RPMI7951 (cell line): ENCODE results near the gene SREBF2. TPM values are rescaled to one million over a fixed set of nuclear protein-coding genes. Genes with fewer than 3 reads are reported as not detected.
A peak's percentile ranks its signal among the peaks of the same experiment; 100 is the strongest.

Source experiments
- DNase-seq: peaks from one replicate; pipeline ENCODE4 v3.0.0-alpha.2; 2012; ENCODE audit warnings: low read depth
- total RNA-seq: library from RNA; depleted of rRNA; stranded (reverse); fragments of >200 nt; shearing (Covaris generic); gene quantifications from 2 replicates; pipeline ENCODE4 v1.2.3, GENCODE V29; 2014

Gene SREBF2
- total RNA-seq, 1 experiment from 2014 or later = 27.6 TPM

DNA sequence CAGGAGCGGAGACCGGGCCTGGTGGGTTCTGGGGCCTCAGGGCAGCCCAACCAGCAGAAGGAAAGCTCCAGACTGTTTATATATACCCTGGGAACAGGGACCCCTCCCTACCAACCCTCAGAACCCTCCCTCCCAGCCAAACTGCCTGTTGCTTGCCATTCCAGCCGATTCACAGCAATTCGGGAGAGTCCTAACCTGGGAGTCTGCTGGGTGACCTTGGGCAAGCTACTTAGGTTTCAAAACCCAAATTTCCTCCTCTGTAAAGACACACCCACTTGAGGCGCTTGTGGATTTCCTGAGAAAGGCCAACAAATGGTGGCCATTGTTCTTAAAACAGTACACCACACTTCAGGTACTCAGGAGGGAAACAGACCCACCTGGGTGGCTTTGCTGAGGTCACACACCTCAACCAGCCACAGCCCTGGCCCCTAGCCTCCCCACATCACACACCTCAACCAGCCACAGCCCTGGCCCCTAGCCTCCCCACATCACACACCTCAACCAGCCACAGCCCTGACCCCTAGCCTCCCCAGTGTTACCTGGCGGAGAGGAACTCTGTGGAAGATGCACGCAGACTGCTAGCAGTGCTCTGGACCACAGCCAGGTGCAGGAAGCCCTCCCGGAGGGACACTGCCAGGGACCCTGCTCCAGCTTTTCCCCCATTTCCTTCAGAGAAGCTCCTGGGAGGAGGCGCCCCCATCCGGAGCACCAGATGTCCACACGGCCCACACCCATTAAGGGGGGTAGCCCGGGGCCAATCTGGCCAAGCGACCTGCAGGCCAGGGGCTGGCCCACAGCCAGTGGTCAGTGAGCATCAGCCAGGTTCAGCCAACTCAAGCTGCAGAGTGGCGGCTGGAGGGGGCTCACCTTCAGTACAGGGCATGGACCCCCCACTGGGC lies 75.8 kb downstream of the SREBF2 start:
- no peak for DNase-seq

DNA sequence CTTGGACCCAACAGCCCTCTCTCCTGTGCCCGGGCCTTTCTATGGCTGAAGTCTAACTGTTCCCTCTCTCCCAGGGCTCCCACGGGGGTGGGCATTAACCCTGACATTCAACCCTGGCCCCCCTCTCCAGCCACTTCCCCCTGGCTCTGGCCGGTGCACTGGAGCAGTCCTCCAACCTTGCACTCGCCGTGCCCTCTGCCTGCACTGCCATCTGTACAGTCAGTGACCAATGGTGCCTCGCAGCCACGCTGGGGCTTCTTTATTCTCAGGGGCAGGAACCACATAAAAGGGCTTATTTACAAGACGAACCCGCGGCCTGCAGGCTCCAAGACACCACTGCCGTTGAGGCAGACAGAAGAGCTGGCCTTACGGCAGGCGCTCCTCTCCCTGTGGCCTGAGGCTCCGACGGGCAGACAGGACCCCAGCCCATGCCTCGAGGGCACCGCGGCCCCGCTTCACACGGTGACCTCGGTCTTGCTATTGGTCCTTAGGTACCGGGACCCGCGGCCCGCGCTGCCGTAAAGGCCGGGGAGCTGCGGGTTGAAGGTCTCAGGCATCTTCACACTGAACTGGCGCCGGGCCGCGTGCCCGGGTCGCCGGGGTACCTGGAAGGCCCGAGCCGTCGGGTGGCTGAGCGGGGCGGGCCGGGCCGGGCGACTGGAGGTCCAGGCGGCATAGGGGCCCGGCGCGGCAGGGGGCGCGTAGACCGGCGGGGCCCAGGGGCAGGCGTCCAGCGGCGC lies 76.6 kb downstream of the SREBF2 start:
- peak; percentile 20 for DNase-seq

DNA sequence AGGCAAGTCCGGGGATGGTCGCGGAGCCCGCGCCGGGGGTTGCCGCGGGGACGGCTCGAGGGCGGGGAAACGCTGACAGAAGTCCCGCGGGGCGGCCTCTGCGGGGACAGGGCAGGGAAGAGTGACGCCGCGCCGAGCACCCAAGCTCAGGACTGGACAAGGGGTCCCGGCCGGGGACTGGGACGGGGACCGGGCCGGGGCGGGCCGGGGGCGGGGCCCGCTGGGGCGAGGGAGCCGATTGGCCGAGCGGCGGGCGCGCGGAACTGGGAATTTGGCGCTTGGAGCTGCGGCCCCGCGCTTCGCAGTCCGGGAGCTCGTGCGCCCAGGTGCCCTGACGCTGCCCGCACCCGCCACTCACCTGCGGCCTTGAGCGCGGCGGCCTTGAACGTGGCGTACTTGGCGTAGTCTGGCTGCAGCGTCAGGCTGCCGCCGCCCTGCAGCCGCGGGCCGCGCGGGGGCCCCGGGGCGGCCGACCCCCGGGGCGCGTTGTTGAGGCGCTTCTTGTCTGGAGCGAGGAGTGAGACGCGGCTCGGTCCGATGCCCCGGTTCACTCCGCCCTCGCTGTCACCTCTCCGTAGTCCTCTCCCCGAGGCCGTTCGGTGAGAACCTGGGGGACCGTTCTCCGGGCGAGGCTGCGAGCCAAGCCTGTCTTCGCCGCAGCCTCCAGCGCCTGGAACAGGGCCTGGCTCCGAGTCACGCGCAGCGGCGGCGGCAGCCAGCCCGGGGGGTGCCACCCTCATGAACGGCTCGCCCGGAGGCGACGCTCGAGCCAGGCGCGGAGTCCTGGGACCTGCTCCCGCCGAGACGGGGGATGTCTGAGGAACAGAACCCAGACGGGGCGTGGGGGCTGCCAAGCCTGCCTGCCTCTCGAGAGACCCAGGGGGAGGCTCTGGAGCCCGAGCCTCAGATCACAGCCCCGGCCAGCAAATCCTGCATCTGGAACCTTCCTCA lies 77.4 kb downstream of the SREBF2 start:
- peak; percentile 26 for DNase-seq

DNA sequence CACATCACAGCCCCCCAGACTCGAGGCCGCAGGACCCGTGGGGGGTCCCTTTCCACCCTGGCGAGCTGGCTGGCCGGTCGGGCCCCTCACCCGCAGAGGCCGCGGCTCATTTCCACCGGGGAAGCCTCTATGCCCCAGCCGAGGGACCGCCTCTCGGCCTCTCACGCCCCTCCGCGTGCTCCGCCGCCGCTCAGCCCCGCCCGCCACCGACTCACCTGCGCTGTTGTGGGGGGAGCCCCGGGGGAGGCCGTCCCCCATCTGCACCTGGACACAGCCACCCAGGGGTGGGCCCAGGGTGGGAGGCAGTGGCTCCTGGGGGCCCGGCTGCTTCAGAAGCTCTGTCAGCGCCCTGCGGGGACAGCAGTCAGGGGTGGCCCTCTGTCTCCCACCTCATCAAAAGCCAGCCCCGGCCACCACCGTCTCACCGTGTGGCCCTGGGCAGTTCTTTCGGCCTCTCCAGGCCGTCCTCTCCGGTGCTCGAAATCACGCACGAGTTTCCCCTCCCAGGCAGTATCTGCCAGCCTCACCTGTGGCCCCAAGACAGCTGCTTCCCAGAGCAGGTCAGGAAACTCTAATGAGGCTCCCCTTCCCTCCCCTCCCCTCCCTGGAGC lies 78.2 kb downstream of the SREBF2 start:
- DNase-seq = no peak

DNA sequence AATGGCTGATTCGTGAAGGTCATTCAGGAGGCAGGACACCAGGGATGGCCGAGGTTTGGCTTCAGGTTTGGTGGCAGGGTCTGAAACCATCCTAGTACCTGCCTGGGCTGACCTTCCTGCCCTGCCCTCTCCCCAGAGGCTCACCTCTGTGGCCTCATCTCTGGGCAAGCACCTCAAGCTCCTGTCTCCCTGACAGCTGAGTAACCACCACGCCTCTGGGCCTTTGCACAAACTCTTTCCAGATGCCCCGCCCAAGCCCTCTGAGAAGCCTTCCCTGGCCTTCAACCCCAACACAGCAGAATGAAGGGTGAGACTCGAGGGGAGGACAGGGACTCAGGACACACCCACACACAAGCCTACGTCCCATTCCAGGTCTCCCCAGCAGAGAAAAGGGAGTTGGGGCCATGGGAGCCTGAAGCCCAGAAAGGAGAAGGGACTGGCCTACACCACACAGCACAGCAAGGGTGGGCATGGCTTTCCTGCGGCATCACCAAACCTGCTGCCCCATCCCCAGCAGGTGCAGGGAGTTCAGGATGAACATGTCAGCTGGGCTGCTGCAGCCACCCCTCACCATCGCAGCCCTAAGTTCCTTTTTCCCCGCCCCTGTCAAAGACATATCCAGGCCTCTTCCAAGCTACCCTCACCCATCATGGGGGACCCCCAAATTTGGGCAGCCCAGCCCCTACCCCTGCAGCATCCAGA lies 79.6 kb downstream of the SREBF2 start:
- DNase-seq = no peak

DNA sequence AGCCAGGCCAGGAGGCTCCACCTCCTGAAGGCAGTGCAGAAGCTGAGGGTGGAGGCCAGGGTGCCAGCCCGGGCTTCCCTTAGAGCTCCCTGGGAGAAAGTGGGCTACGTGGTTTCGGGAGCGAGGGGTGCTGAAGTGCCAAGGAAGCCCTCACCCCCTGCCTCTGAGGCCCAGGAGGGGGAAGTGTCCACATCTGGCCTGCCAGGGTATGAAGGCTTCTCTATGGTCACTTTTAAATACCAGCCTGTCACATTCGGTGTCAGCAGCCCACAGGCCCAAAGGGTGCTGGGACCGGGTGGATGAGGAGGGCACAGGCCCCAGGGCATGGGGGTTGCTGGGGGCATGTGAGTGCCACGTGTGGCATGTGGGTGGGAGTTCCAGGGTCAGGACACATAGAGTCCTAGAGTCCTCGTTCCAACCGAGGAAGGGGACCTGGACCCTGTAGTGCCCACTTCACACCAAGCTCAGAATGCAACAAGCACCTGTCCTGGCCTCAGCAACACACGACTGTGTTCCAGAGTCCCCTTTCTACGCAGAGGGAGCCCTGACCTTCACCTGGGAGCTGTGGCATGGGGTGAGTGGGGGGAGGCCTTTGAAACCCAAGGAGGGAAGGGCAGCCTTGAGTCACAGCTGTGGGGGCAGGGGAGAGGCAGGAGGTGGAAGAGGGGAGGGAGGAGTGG lies 80.3 kb downstream of the SREBF2 start:
- no peak for DNase-seq

DNA sequence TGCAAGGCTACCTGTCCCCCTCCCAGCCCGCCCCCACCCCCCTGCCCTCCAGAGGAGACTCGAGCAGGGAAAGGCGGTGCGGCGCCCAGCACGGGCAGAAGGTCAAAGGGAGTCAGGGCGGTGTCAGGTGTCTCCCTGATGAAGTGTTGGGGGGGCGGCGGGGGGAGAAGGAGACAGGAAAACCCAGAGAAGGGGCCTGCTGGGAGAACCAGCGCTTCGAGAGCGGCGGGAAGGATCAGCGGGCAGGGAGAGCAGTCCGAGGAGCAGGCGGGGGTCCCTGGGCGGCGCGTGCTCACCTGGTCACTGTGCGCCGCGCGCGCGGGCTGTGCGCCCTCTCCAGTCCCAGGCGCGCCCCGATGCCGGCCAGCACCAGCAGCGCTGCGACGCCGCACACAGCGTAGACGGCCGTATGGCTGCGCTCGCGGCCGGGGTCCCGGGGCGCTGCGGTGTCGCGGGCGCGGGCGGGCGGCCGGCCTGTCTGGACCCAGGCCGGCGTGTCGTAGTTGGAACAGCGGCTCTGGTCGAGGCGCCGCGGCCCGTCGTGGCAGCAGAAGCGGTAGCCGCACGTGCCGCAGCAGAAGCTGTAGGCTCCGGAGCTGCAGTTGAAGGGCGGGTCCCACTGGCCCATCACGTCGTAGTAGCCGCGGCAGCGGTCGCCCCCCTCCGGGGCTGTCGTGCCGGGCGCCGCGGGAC lies 81.1 kb downstream of the SREBF2 start:
- no peak for DNase-seq

DNA sequence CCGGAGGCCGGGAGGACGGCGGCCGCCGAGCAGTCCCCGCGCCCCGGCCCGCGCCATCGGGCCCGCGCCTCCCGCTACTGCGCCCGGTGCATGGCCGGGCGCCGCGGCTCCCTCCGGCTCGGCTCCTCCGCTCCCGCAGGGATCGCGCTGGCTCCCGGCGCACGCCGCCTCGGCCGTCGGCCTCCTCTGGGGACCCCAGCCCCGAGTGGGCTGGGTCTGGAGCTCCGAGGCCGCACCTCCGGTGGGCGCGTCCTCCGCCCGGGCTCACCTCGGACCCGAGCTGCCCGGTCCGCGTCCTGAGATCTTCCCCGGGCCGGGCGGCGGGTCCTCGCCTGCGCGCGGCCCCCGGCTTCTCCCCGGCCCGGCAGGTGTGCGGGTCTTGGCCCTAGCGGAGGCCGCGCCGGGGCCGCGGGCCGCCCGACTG lies 81.7 kb downstream of the SREBF2 start:
- no peak for DNase-seq

DNA sequence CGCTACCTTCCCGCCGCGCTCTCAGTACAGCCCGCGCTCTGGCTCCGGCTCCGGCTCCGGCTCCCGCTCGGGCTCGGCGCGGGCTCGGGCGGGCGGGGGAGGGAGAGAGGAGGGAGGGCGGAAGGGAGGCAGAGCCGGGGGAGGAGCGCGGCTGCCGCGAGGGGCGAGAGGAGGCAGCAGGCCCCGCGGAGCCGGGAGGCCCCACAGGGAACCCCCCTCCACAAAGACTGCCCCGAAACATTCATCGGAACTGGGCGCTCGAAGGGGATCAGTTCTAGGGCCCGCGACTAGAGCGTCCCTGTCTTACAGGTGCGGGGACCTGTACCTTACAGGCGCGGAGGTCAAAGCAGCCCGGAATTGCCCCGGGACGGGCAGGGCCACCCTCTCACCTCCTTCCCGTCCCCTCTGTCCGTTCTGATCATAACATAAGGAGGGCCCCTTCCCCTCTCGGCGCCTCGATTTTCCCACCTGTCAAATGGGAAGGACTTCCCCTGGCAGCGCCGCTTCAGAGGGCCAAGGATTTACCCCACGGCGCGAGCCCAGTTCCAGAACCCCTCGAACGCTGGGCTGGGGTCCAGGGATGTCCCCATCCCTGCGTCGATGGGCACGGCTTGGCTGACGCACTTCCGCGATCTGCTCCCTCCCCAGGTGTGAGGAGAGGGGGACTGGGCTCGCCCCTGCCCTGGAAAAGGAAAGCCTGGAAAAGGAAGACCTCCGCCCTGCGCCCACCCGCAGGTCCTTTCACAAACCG lies 82.3 kb downstream of the SREBF2 start, which contains the start of gene SHISA8:
TSS of gene SHISA8 (minus strand) at position 40 of the 751 bp plus-strand sequence. CDS start 407 bp downstream, outside the sequence.
- no peak for DNase-seq

DNA sequence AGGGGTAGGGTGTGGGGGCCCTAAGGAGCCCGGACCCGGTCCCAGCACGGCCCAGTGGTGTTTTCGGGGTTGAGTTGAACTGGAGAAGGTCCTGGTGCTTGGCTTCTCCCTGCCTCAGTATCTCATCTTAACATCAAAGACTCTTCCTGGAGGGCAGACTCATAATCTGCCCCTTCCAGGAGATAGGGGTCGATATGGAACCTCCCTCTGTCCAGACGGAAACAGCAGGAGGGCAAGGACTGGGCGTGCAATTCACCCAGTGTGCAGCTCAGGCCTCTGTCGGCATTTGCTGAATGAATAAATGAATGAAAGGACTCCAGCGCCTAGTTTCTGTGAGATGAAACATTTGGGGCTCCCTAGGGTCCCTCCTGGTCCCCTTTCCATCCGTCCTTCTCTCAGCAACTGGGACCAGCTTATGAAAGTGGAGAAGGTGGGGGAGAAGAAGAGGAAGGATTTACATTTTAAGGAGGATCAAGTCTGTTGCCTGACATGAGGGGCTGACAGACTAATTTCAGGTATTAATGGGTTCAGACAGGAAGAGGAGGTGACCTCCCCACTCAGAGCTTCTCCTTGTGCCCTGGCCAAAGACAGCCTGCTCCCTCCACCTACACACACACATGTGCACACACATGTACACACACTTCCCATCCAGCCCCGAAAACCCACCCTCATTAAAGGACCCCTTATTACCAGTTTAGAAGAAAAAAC lies 83.0 kb downstream of the SREBF2 start:
- DNase-seq = no peak

DNA sequence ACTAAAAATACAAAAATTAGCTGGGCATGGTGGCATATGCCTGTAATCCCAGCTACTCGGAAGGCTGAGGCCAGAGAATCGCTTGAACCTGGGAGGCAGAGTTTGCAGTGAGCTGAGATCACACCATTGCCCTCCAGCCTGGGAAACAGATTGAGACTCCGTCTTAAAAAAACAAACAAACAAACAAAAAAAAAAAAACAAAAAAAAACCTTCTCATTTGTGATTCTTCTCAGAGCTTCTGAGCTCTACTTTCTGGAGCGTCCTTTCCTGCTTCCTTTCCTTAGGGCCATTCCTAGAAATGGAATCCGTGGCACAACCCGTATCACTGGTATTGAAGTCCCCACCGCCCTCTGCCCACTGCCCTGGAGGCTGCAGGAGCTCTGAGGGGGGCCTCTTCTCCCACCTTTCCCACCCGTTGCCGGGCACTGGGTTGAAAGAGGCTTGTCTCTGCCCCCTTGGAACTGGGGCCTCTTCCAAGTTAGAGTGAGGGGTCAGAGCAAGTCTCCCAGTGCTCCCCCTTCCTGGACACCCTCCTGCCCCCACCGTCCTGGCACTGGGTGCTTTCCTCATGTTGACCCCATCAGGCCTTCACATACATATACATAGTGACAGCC lies 83.9 kb downstream of the SREBF2 start:
- no peak for DNase-seq

DNA sequence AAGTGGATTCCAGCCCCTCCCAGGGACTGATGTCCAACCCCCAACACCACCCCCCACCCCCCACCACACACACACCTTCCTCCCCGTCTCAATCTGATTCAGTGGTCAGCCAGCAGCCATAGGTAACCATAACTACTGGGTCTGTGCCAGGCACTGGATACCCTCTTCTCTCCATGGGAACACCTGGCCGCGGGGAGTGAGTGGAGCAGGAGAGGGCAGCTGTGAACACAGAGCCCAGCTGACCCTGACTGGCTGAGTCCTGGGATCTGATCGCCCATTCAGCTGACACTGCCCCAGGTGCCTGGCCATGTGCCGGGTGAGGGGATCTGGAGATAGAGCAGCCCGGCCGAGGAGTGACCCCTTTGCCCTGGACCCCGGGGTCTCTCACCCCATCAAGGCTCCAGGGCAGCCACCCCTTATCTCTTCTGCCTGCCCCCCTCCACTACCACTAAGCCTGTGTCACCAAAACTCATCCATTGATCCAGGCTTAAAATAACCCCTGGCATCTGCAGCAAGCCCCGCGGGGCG lies 84.5 kb downstream of the SREBF2 start:
- DNase-seq = no peak

DNA sequence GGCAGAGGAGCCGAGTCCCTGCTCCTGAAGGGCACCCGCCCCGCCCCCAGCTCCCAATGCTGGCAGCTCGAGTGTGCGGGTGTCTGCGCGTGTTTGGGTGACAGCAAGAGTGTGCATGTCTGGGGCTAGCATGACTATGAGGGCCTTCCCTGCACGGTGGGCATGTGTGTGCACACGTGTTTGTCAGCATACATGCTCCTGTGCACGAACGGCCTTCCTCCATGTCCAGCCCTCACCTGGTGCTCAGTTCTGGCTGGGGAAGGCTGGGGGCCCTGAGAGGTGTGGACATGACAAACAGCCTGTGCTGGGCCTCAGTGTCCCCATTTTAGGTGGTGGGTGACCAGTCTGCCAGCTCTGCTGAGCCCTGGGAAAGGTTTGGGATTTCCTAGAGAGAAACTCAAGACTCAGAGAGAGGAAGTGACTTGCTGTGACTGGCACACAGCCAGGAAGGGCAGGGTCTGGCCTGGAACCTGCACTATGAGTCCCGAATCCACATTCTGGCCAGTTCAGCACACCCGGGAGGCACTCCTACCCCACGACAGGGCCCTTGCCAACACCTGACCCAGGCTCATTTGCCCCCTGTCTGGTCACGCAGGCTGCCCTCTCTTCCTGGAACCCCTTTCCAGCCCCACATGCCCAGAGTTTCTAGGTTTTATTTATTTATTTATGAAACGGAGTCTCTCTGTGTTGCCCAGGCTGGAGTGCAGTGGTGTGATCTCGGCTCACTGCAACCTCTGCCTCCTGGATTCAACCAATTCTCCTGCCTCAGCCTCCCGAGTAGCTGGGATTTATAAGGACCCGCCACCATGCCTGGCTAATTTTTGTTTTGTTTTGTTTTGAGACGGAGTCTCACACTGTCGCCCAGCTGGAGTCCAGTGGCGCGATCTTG lies 85.2 kb downstream of the SREBF2 start:
- DNase-seq = peak; percentile 35

DNA sequence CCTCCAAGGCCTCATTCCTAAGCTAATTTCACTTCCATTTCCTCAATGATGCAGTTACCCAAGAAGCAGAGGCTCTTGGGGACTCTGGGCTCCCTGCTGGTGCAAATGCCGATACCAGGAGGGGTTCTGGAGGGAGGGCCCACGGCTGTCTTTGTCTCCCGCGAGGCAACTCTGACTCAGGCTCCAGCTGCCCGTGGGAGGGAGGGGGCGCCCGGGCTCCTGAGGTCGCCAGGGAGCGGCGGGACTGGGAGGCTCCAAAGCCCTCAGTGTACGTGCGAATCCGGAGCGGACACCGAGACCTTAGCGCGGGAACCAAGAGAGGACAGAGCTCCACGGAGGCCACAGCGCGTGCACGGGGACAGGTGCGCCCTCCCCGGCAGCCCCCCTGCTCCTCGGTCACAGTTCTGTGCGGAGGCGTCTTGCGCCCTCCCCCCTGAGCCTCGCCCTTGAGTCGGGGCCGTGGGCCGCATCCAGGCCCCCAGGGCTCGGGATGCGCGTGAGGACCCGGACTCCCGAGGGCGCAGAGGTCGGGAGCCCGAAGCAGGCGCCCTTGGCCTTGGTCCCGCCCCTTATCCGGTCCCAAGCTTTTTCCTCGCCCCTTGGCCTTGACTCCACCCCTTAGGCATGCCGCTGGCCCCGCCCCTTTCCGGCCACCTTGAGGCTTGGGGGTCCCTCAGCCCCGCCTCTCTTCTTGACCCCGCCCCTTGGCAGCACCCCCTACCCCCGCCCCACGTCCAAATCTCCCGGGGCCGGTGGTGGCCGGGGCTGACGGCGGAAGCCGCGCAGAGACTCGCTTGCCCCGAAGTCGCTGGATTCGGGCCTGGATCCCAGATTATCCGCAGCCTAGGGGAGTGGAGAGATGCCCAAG lies 86.7 kb downstream of the SREBF2 start:
- DNase-seq = peak; percentile 23

DNA sequence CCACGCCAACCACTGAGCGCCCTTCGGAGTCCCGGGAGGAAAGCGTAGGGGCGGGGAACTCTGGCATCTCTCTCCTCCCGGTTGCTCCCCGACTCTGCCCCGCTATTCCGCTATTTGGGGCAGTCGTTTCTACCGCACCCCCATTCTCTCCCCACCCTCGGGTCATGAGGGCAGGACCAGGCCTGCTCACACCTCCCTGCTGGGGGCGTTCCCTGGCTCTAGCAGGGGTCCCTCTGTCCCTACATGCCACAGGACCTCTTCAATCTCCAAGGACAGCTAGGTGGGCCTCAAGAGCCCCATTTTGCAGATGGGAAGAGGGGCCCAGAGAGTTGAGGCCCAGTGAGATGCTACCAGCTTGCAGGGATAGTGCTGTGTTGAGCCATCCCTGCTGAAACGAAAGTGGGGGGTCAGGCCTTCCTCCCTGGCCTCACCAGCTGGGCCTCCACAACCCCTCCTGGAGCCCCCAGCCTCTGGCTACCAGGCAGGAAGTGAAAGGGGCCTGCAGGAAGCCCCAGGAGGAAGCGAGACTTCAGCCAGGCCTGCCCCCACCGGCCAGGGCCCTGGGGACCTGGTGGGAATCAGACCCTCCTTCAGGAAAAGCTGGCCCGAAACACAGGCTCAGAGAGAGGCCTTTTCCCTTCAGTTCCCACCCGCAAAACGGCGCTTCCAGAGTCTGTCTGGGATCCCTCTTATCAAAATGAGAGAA lies 87.5 kb downstream of the SREBF2 start:
- DNase-seq = no peak
